Stimulated activated CD4-positive, alpha-beta T cell treated with anti-CD3 and anti-CD28 coated beads, Interleukin-15, amount 100 ng/mL, for 48 hours (primary cell): ENCODE results near the gene PLK2.

Source experiments
- DNase-seq, 2 donors: peaks; one replicate each; pipeline ENCODE4 v3.0.0-alpha.2; 2020; ENCODE audit warnings: low read depth in 2 of 2

The PLK2 gene

GRCh38 chr5:58450811-58451629 is 8.9 kb downstream of the PLK2 start:
- no peak for DNase-seq

GRCh38 chr5:58450018-58450417 is 9.9 kb downstream of the PLK2 start:
- no peak for DNase-seq

GRCh38 chr5:58447226-58447625 is 12.7 kb downstream of the PLK2 start:
- DNase-seq = no peak

GRCh38 chr5:58446024-58446423 is 13.9 kb downstream of the PLK2 start:
- DNase-seq = no peak

- DNase-seq = no peak
Observed at GRCh38 chr5:58444805-58445204, 15.1 kb downstream of the PLK2 start.

- DNase-seq = no peak
Observed at GRCh38 chr5:58440901-58441460, 18.9 kb downstream of the PLK2 start.

- DNase-seq = no peak
Observed at GRCh38 chr5:58439094-58439644, 20.7 kb downstream of the PLK2 start.

- no peak for DNase-seq
Observed at GRCh38 chr5:58437661-58438060, 22.2 kb downstream of the PLK2 start.

- no peak for DNase-seq
Observed at GRCh38 chr5:58431832-58432231, 28.1 kb downstream of the PLK2 start.

GRCh38 chr5:58412932-58413331 is 47.0 kb downstream of the PLK2 start:
- DNase-seq = no peak

GRCh38 chr5:58412081-58412480 is 47.8 kb downstream of the PLK2 start:
- no peak for DNase-seq

GRCh38 chr5:58411372-58411771 is 48.5 kb downstream of the PLK2 start:
- DNase-seq = no peak

- DNase-seq = no peak
Observed at GRCh38 chr5:58410441-58410840, 49.4 kb downstream of the PLK2 start.

- DNase-seq = no peak
Observed at GRCh38 chr5:58407042-58407719, 52.7 kb downstream of the PLK2 start.

- DNase-seq = no peak
Observed at GRCh38 chr5:58406394-58406793, 53.5 kb downstream of the PLK2 start.

GRCh38 chr5:58405175-58405574 is 54.7 kb downstream of the PLK2 start:
- DNase-seq = no peak

- DNase-seq = no peak
Observed at GRCh38 chr5:58404734-58405133, 55.2 kb downstream of the PLK2 start.
